Stimulated activated CD4-positive, alpha-beta T cell treated with anti-CD3 and anti-CD28 coated beads, TNF-alpha, amount 100 ng/mL, for 1 hour (primary cell): ENCODE measurements around the gene PCSK6.

Experiments used
- DNase-seq, 3 donors: peaks; one replicate each; pipeline ENCODE4 v3.0.0-alpha.2; 2020; ENCODE audit warnings: low read depth in 3 of 3, low spot score in 1 of 3

The PCSK6 gene

GRCh38 chr15:101489599-101490407, at the start of gene PCSK6:
TSS of gene PCSK6 (minus strand) at chr15:101489707. CDS start at chr15:101489670, 37 bp downstream.
- DNase-seq: no peak

GRCh38 chr15:101538996-101539395, 49.5 kb upstream of the PCSK6 start:
- no peak for DNase-seq

GRCh38 chr15:101538177-101538576, 48.7 kb upstream of the PCSK6 start:
- no peak for DNase-seq

- DNase-seq: no peak
These were observed 48.1 kb upstream of the PCSK6 start for GRCh38 chr15:101537483-101538080.

GRCh38 chr15:101536875-101537405, 47.4 kb upstream of the PCSK6 start:
- no peak for DNase-seq

GRCh38 chr15:101536166-101536874, 46.8 kb upstream of the PCSK6 start:
- no peak for DNase-seq

GRCh38 chr15:101535170-101535902, 45.8 kb upstream of the PCSK6 start:
- no peak for DNase-seq

- DNase-seq: no peak
These were observed 45.0 kb upstream of the PCSK6 start for GRCh38 chr15:101534376-101534970.

- no peak for DNase-seq
These were observed 44.0 kb upstream of the PCSK6 start for GRCh38 chr15:101533371-101534140.

- DNase-seq: no peak
These were observed 43.4 kb upstream of the PCSK6 start for GRCh38 chr15:101532865-101533264.

- DNase-seq: no peak
These were observed 41.7 kb upstream of the PCSK6 start for GRCh38 chr15:101531170-101531569.

- no peak for DNase-seq
These were observed 40.9 kb upstream of the PCSK6 start for GRCh38 chr15:101530224-101530958.

- DNase-seq: no peak
These were observed 39.4 kb upstream of the PCSK6 start for GRCh38 chr15:101528917-101529299.

GRCh38 chr15:101528108-101528916, 38.8 kb upstream of the PCSK6 start:
- DNase-seq: no peak

GRCh38 chr15:101526890-101527289, 37.4 kb upstream of the PCSK6 start:
- DNase-seq: no peak

- no peak for DNase-seq
These were observed 36.9 kb upstream of the PCSK6 start for GRCh38 chr15:101526442-101526841.

- no peak for DNase-seq
These were observed 36.5 kb upstream of the PCSK6 start for GRCh38 chr15:101526021-101526420.

- no peak for DNase-seq
These were observed 35.7 kb upstream of the PCSK6 start for GRCh38 chr15:101525087-101525669.
